ENCODE results near the gene FBXO41.

The FBXO41 gene

GRCh38 chr2:73284296-73285158 is at the start of gene FBXO41:
FBXO41 (minus strand) TSS chr2:73284478; CDS start chr2:73269630, 14,848 bp downstream.
- peak in 33 of 56 donors; percentile 30 to 84 (median 57) for DNase-seq

- DNase-seq, result no peak
Observed at GRCh38 chr2:73334045-73334444, 49.8 kb upstream of the FBXO41 start.

- DNase-seq, result no peak
Observed at GRCh38 chr2:73333564-73333963, 49.3 kb upstream of the FBXO41 start.

GRCh38 chr2:73324126-73324725 is 39.9 kb upstream of the FBXO41 start:
- DNase-seq, result no peak

- no peak for DNase-seq
Observed at GRCh38 chr2:73323551-73323950, 39.3 kb upstream of the FBXO41 start.

GRCh38 chr2:73314441-73314840 is 30.2 kb upstream of the FBXO41 start:
- DNase-seq, result no peak

- peak in 26 of 56 donors; percentile 12 to 74 (median 44) for DNase-seq
Observed at GRCh38 chr2:73307720-73308119, 23.4 kb upstream of the FBXO41 start.

- DNase-seq, result no peak
Observed at GRCh38 chr2:73301636-73302035, 17.4 kb upstream of the FBXO41 start.

GRCh38 chr2:73300926-73301325 is 16.6 kb upstream of the FBXO41 start:
- no peak for DNase-seq

- no peak for DNase-seq
Observed at GRCh38 chr2:73297586-73297985, 13.3 kb upstream of the FBXO41 start.

GRCh38 chr2:73297151-73297559 is 12.9 kb upstream of the FBXO41 start:
- peak in 22 of 56 donors; percentile 4 to 77 (median 45) for DNase-seq

GRCh38 chr2:73295751-73296400 is 11.6 kb upstream of the FBXO41 start:
- DNase-seq, result no peak

GRCh38 chr2:73294239-73294638 is 10.0 kb upstream of the FBXO41 start:
- DNase-seq, result no peak

- peak in 42 of 56 donors; percentile 27 to 93 (median 72) for DNase-seq
Observed at GRCh38 chr2:73293534-73294171, 9.4 kb upstream of the FBXO41 start, which contains the start of gene EGR4. EGR4 (minus strand) TSS chr2:73293548; CDS start chr2:73293317, 231 bp downstream.

- DNase-seq, result peak in 5 of 56 donors; percentile 36 to 51 (median 41)
Observed at GRCh38 chr2:73292906-73293533, 8.7 kb upstream of the FBXO41 start.

- peak in 1 of 56 donors; percentile 36 for DNase-seq
Observed at GRCh38 chr2:73292316-73292905, 8.1 kb upstream of the FBXO41 start.

GRCh38 chr2:73291461-73292315 is 7.4 kb upstream of the FBXO41 start:
- DNase-seq, result peak in 2 of 56 donors; percentile 20 to 38

GRCh38 chr2:73291093-73291460 is 6.8 kb upstream of the FBXO41 start:
- DNase-seq, result peak in 2 of 56 donors; percentile 24 to 33

GRCh38 chr2:73290049-73290839 is 6.0 kb upstream of the FBXO41 start:
- peak in 13 of 56 donors; percentile 14 to 75 (median 41) for DNase-seq
